HepG2 (cell line): ENCODE data around the gene CPNE1. TPM values are rescaled to one million over a fixed set of nuclear protein-coding genes. Genes with fewer than 3 reads are reported as not detected.

Experiments used
- BCL3 ChIP-seq: sonication (generic); formaldehyde crosslinking; IDR thresholded peaks from 2 replicates; pipeline ENCODE4 v1.5.1; 2020; ENCODE audit warnings: mild to moderate bottlenecking, missing genetic modification reagents, moderate library complexity
- DPF2 ChIP-seq: sonication (generic); formaldehyde crosslinking; IDR thresholded peaks from 2 replicates; pipeline ENCODE4 v1.4.0; 2020; ENCODE audit warnings: mild to moderate bottlenecking, low read depth, missing genetic modification reagents, borderline replicate concordance
- ELF4 ChIP-seq: sonication (generic); formaldehyde crosslinking; IDR thresholded peaks from 2 replicates; pipeline ENCODE4 v1.5.0; 2020; ENCODE audit warnings: missing genetic modification reagents, mild to moderate bottlenecking, moderate library complexity, borderline replicate concordance
- MATR3 ChIP-seq: sonication (generic); formaldehyde crosslinking; IDR thresholded peaks from 2 replicates; pipeline ENCODE4 v1.4.0; 2020; ENCODE audit warnings: missing genetic modification reagents
- SAFB2 ChIP-seq: sonication (generic); formaldehyde crosslinking; IDR thresholded peaks from 2 replicates; pipeline ENCODE4 v1.5.1; 2020; ENCODE audit warnings: missing genetic modification reagents, low read depth, mild to moderate bottlenecking, borderline replicate concordance
- SATB2 ChIP-seq: sonication (generic); formaldehyde crosslinking; IDR thresholded peaks from 2 replicates; pipeline ENCODE4 v1.5.0; 2020; ENCODE audit warnings: missing genetic modification reagents
- SIX4 ChIP-seq: sonication (generic); formaldehyde crosslinking; IDR thresholded peaks from 2 replicates; pipeline ENCODE4 v1.4.0; 2020; ENCODE audit warnings: missing genetic modification reagents
- YEATS4 ChIP-seq: sonication (generic); formaldehyde crosslinking; IDR thresholded peaks from 2 replicates; pipeline ENCODE4 v1.4.0; 2020; ENCODE audit warnings: missing genetic modification reagents, borderline replicate concordance
- ZBTB2 ChIP-seq: sonication (generic); formaldehyde crosslinking; IDR thresholded peaks from 2 replicates; pipeline ENCODE4 v1.8.0; 2022; ENCODE audit warnings: low read depth, missing genetic modification reagents
- ZBTB34 ChIP-seq: sonication (generic); formaldehyde crosslinking; IDR thresholded peaks from 2 replicates; pipeline ENCODE4 v1.8.0; 2022; ENCODE audit warnings: mild to moderate bottlenecking, missing genetic modification reagents
- ZFP82 ChIP-seq: sonication (generic); formaldehyde crosslinking; IDR thresholded peaks from 2 replicates; pipeline ENCODE4 v1.5.1; 2020; ENCODE audit warnings: mild to moderate bottlenecking, missing genetic modification reagents, borderline replicate concordance
- ZNF34 ChIP-seq: sonication (generic); formaldehyde crosslinking; IDR thresholded peaks from 2 replicates; pipeline ENCODE4 v1.4.0; 2020; ENCODE audit warnings: mild to moderate bottlenecking, missing genetic modification reagents, borderline replicate concordance
- ZNF552 ChIP-seq: sonication (generic); formaldehyde crosslinking; IDR thresholded peaks from 2 replicates; pipeline ENCODE4 v1.9.0; 2022; ENCODE audit warnings: missing genetic modification reagents, mild to moderate bottlenecking, borderline replicate concordance
- ZNF674 ChIP-seq: sonication (generic); formaldehyde crosslinking; IDR thresholded peaks from 2 replicates; pipeline ENCODE4 v1.5.0; 2020; ENCODE audit warnings: low read depth, mild to moderate bottlenecking, missing genetic modification reagents
- ZNF720 ChIP-seq: sonication (generic); formaldehyde crosslinking; IDR thresholded peaks from 2 replicates; pipeline ENCODE4 v1.4.0; 2020; ENCODE audit warnings: missing genetic modification reagents
- ZNF792 ChIP-seq: IDR thresholded peaks from 2 replicates; pipeline ENCODE4 v1.6.1; 2016
- ZNF879 ChIP-seq: sonication (generic); formaldehyde crosslinking; IDR thresholded peaks from 2 replicates; pipeline ENCODE4 v1.8.1; 2023; ENCODE audit warnings: missing genetic modification reagents
- polyA plus RNA-seq, 8 experiments: library from polyadenylated mRNA; depleted of rRNA in 3 of 8; stranded (reverse) in 7 of 8; unstranded in 1 of 8; fragments of >200 nt; fragmentation: Illumina TruSeq in 4 of 8; extraction: Trizol in 4 of 8; gene quantifications; 2 replicates each; pipeline versions ENCODE4 v1.2.1 to v1.2.3, GENCODE V29; 2011 to 2016; ENCODE audit warnings: low read depth in 4 of 8, missing spikeins in 1 of 8, mixed read lengths in 1 of 8; ENCODE audit not compliant: insufficient read depth in 1 of 8
- total RNA-seq, 5 experiments: library from RNA; depleted of rRNA; stranded (reverse); fragments of >200 nt; fragmentation: Illumina TruSeq; extraction: Trizol; gene quantifications; 2 replicates each; pipeline ENCODE4 v1.2.3, GENCODE V29; 2016; ENCODE audit warnings: low read depth in 1 of 5
- TF ChIP-seq, protein P1 (sequence below): sonication (generic); formaldehyde crosslinking; IDR thresholded peaks from 2 replicates; pipeline ENCODE4 v1.4.0; 2020; ENCODE audit warnings: missing genetic modification reagents
- TF ChIP-seq, protein P2 (sequence below): sonication (generic); formaldehyde crosslinking; IDR thresholded peaks from 2 replicates; pipeline ENCODE4 v1.8.1; 2023; ENCODE audit warnings: missing genetic modification reagents, inconsistent platforms, borderline replicate concordance
- TF ChIP-seq, protein P3 (sequence below): sonication (generic); formaldehyde crosslinking; IDR thresholded peaks from 2 replicates; pipeline ENCODE4 v1.4.0; 2020; ENCODE audit warnings: mild to moderate bottlenecking, missing genetic modification reagents

The CPNE1 gene
- total and polyA plus RNA-seq, 2 of the 13 experiments (the other 11 are each of a cell fraction or from before 2014, with no cell fraction given) = 408 to 431 TPM

GRCh38 chr20:35699127-35699956 is 34.6 kb upstream of the CPNE1 start, which contains the start of the genes NFS1 and ROMO1 (continued):
- TF ChIP-seq, protein P1, sequence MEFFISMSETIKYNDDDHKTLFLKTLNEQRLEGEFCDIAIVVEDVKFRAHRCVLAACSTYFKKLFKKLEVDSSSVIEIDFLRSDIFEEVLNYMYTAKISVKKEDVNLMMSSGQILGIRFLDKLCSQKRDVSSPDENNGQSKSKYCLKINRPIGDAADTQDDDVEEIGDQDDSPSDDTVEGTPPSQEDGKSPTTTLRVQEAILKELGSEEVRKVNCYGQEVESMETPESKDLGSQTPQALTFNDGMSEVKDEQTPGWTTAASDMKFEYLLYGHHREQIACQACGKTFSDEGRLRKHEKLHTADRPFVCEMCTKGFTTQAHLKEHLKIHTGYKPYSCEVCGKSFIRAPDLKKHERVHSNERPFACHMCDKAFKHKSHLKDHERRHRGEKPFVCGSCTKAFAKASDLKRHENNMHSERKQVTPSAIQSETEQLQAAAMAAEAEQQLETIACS = peak; percentile 29
- TF ChIP-seq SAFB2 (CRISPR knock-in tag) (peak; percentile 99), SATB2 (CRISPR knock-in tag) (peak; percentile 86), ZNF674 (no peak; the same call in none of the 2 replicates), ZFP82 (no peak; the same call in 1 of the 2 replicates), ZNF792 (CRISPR knock-in tag) (peak; percentile 99), ZNF720 (CRISPR knock-in tag) (no peak; the same call in 1 of the 2 replicates), ZNF879 (CRISPR knock-in tag) (peak; percentile 98), YEATS4 (CRISPR knock-in tag) (peak; percentile 99; the same call in 1 of the 2 replicates), MATR3 (CRISPR knock-in tag) (peak; percentile 24; the same call in 1 of the 2 replicates), SIX4 (peak; percentile 67), ZNF552 (CRISPR knock-in tag) (peak; percentile 91), DPF2 (CRISPR knock-in tag) (no peak), ELF4 (peak; percentile 84; the same call in 1 of the 2 replicates), ZBTB2 (CRISPR knock-in tag) (peak; percentile 98), ZBTB34 (CRISPR knock-in tag) (no peak; the same call in 1 of the 2 replicates), BCL3 (CRISPR knock-in tag) (peak; percentile 97; the same call in 1 of the 2 replicates), ZNF34 (CRISPR knock-in tag) (peak; percentile 92)
- TF ChIP-seq, protein P2, sequence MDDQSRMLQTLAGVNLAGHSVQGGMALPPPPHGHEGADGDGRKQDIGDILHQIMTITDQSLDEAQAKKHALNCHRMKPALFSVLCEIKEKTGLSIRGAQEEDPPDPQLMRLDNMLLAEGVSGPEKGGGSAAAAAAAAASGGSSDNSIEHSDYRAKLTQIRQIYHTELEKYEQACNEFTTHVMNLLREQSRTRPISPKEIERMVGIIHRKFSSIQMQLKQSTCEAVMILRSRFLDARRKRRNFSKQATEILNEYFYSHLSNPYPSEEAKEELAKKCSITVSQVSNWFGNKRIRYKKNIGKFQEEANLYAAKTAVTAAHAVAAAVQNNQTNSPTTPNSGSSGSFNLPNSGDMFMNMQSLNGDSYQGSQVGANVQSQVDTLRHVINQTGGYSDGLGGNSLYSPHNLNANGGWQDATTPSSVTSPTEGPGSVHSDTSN (CRISPR knock-in tag) = peak; percentile 72; the same call in 1 of the 2 replicates
- TF ChIP-seq, protein P3, sequence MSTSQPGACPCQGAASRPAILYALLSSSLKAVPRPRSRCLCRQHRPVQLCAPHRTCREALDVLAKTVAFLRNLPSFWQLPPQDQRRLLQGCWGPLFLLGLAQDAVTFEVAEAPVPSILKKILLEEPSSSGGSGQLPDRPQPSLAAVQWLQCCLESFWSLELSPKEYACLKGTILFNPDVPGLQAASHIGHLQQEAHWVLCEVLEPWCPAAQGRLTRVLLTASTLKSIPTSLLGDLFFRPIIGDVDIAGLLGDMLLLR (CRISPR knock-in tag) = peak; percentile 96
